GM19468 (cell line): ENCODE results near the gene ARHGEF11.

Source experiments
- ATAC-seq: cut with Tn5 transposase; IDR thresholded peaks from one replicate; pipeline ENCODE4 v1.9.1; 2021; ENCODE audit warnings: mild to moderate bottlenecking, moderate library complexity, moderate number of reproducible peaks; ENCODE audit not compliant: unreplicated experiment; ENCODE audit errors: extremely low read depth

Gene ARHGEF11

GRCh38 chr1:157050836-157051235 is 5.3 kb upstream of the ARHGEF11 start:
- no peak for ATAC-seq

- ATAC-seq, result no peak
These were observed 1.5 kb upstream of the ARHGEF11 start for GRCh38 chr1:157047062-157047410.

- no peak for ATAC-seq
These were observed 1.2 kb downstream of the ARHGEF11 start for GRCh38 chr1:157044326-157044725.

GRCh38 chr1:157043685-157044084 is 1.9 kb downstream of the ARHGEF11 start:
- ATAC-seq, result no peak

- no peak for ATAC-seq
These were observed 2.7 kb downstream of the ARHGEF11 start for GRCh38 chr1:157042846-157043245.

- no peak for ATAC-seq
These were observed 4.7 kb downstream of the ARHGEF11 start for GRCh38 chr1:157040802-157041201.

- ATAC-seq, result no peak
These were observed 10.4 kb downstream of the ARHGEF11 start for GRCh38 chr1:157035121-157035520.

- ATAC-seq, result no peak
These were observed 11.3 kb downstream of the ARHGEF11 start for GRCh38 chr1:157034137-157034800.

GRCh38 chr1:157033357-157033876 is 12.1 kb downstream of the ARHGEF11 start:
- no peak for ATAC-seq

- ATAC-seq, result no peak
These were observed 13.2 kb downstream of the ARHGEF11 start for GRCh38 chr1:157032303-157032702.

GRCh38 chr1:157030728-157031127 is 14.8 kb downstream of the ARHGEF11 start:
- ATAC-seq, result no peak

- ATAC-seq, result no peak
These were observed 16.9 kb downstream of the ARHGEF11 start for GRCh38 chr1:157028674-157029073.

- ATAC-seq, result no peak
These were observed 19.7 kb downstream of the ARHGEF11 start for GRCh38 chr1:157025856-157026255.

GRCh38 chr1:157025385-157025784 is 20.2 kb downstream of the ARHGEF11 start:
- no peak for ATAC-seq

GRCh38 chr1:157021688-157022087 is 23.9 kb downstream of the ARHGEF11 start:
- no peak for ATAC-seq

GRCh38 chr1:157019457-157019856 is 26.1 kb downstream of the ARHGEF11 start:
- ATAC-seq, result no peak

- ATAC-seq, result no peak
These were observed 33.7 kb downstream of the ARHGEF11 start for GRCh38 chr1:157011845-157012244.

GRCh38 chr1:157008502-157008901 is 37.0 kb downstream of the ARHGEF11 start:
- ATAC-seq, result no peak

- ATAC-seq, result no peak
These were observed 38.2 kb downstream of the ARHGEF11 start for GRCh38 chr1:157007306-157007705.

- no peak for ATAC-seq
These were observed 38.9 kb downstream of the ARHGEF11 start for GRCh38 chr1:157006676-157007075.

GRCh38 chr1:157005965-157006364 is 39.6 kb downstream of the ARHGEF11 start:
- ATAC-seq, result no peak

- ATAC-seq, result no peak
These were observed 40.7 kb downstream of the ARHGEF11 start for GRCh38 chr1:157004806-157005205.
